Gastroesophageal sphincter (tissue), 3 donors: ENCODE data around the gene MBNL1.

ENCODE experiments used
- CTCF ChIP-seq, 4 experiments: fragments of 200-600 bp in 2 of 4; fragments of 450-650 bp in 2 of 4; sonication (generic) in 1 of 4; IDR thresholded peaks; one replicate each; pipeline ENCODE4 v1.5.1; 2017 to 2019; ENCODE audit warnings: antibody characterized with exemption in 4 of 4, mild to moderate bottlenecking in 2 of 4, moderate library complexity in 2 of 4
- POLR2A ChIP-seq, 2 donors: fragments of 450-650 bp; IDR thresholded peaks; one replicate each; pipeline ENCODE4 v1.6.1; 2017; ENCODE audit warnings: antibody characterized with exemption in 2 of 2, mild to moderate bottlenecking in 2 of 2, moderate library complexity in 1 of 2

- TF ChIP-seq POLR2A (IDR thresholded peaks at IDR 0.05) (no peak), CTCF (IDR thresholded peaks at IDR 0.05) (no peak)
These were observed 144.5 kb downstream of the MBNL1 start for GRCh38 chr3:152413240-152413639.
